HG03575 (cell line): ENCODE data around the gene SH3PXD2A.
"Not testable (repeated sequence)": the region's sequence is repeated elsewhere in the genome, so short reads cannot be mapped to it uniquely, and the experiment has no call there.

ENCODE experiments used
- ATAC-seq: cut with Tn5 transposase; IDR thresholded peaks from one replicate; pipeline ENCODE4 v1.9.1; 2021; ENCODE audit not compliant: unreplicated experiment, insufficient number of reproducible peaks, low FRiP score; ENCODE audit errors: extremely low read depth

Gene SH3PXD2A

GRCh38 chr10:103616705-103617601, 238.4 kb downstream of the SH3PXD2A start:
- no peak for ATAC-seq

- no peak for ATAC-seq
These were observed 240.8 kb downstream of the SH3PXD2A start for GRCh38 chr10:103614306-103615158.

- ATAC-seq: no peak
These were observed 241.8 kb downstream of the SH3PXD2A start for GRCh38 chr10:103613616-103614015.

GRCh38 chr10:103612462-103613365, 242.7 kb downstream of the SH3PXD2A start:
- ATAC-seq: no peak

- no peak for ATAC-seq
These were observed 244.4 kb downstream of the SH3PXD2A start for GRCh38 chr10:103610921-103611511.

GRCh38 chr10:103610083-103610472, 245.3 kb downstream of the SH3PXD2A start:
- no peak for ATAC-seq

GRCh38 chr10:103609231-103610082, 245.9 kb downstream of the SH3PXD2A start:
- no peak for ATAC-seq

- not testable (repeated sequence) for ATAC-seq
These were observed 247.3 kb downstream of the SH3PXD2A start for GRCh38 chr10:103608056-103608455.

GRCh38 chr10:103607051-103607450, 248.3 kb downstream of the SH3PXD2A start:
- not testable (repeated sequence) for ATAC-seq

- ATAC-seq: not testable (repeated sequence)
These were observed 249.3 kb downstream of the SH3PXD2A start for GRCh38 chr10:103606097-103606438.

GRCh38 chr10:103605359-103606096, 249.8 kb downstream of the SH3PXD2A start:
- ATAC-seq: no peak

- no peak for ATAC-seq
These were observed 252.0 kb downstream of the SH3PXD2A start for GRCh38 chr10:103603382-103603781.

- no peak for ATAC-seq
These were observed 252.6 kb downstream of the SH3PXD2A start for GRCh38 chr10:103602852-103603155.

- no peak for ATAC-seq
These were observed 253.1 kb downstream of the SH3PXD2A start for GRCh38 chr10:103602028-103602851.

- no peak for ATAC-seq
These were observed 254.3 kb downstream of the SH3PXD2A start for GRCh38 chr10:103600956-103601569.

GRCh38 chr10:103600325-103600724, 255.1 kb downstream of the SH3PXD2A start:
- no peak for ATAC-seq
